Ureter (tissue), 1 donor: ENCODE results near the gene BCL2L1. TPM values are rescaled to one million over a fixed set of nuclear protein-coding genes. Genes with fewer than 3 reads are reported as not detected.
"Not testable (repeated sequence)": the region's sequence is repeated elsewhere in the genome, so short reads cannot be mapped to it uniquely, and the experiment has no call there.

Experiments used
- DNase-seq: peaks from one replicate; pipeline ENCODE4 v3.0.0-alpha.2; 2020; ENCODE audit warnings: low spot score
- total RNA-seq: library from RNA; stranded (reverse); gene quantifications from one replicate; pipeline ENCODE4 v1.2.4, GENCODE V29; 2023
- donor health status: DM: yes; HTN: yes; CAD: no.

Gene BCL2L1
- total RNA-seq, 1 donor from 2014 or later, result 91.4 TPM

- DNase-seq, result peak; percentile 71
Observed at GRCh38 chr20:31674895-31675827, 47.5 kb downstream of the BCL2L1 start.

GRCh38 chr20:31673943-31674463 is 48.7 kb downstream of the BCL2L1 start:
- DNase-seq, result no peak

DNA sequence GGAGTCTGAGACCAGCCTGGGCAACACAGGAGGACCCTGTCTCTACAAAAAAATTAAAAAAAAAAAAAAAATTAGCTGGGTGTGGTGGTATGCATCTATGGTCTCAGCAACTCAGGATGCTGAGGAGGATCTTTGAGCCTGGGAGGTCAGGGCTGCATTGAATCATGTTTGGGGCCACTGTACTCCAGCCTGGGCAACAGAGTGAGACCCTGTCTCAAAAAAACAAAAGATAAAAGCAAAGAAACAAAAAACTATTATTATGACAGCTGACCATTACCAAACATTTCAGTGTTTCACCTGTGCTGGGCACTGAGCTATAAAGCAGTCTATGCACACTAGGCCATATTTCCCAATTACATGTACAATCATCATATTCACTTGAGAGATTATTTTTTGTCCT is 49.2 kb downstream of the BCL2L1 start:
- DNase-seq, result no peak

- no peak for DNase-seq
Observed at GRCh38 chr20:31671324-31671723, 51.3 kb downstream of the BCL2L1 start.

DNA sequence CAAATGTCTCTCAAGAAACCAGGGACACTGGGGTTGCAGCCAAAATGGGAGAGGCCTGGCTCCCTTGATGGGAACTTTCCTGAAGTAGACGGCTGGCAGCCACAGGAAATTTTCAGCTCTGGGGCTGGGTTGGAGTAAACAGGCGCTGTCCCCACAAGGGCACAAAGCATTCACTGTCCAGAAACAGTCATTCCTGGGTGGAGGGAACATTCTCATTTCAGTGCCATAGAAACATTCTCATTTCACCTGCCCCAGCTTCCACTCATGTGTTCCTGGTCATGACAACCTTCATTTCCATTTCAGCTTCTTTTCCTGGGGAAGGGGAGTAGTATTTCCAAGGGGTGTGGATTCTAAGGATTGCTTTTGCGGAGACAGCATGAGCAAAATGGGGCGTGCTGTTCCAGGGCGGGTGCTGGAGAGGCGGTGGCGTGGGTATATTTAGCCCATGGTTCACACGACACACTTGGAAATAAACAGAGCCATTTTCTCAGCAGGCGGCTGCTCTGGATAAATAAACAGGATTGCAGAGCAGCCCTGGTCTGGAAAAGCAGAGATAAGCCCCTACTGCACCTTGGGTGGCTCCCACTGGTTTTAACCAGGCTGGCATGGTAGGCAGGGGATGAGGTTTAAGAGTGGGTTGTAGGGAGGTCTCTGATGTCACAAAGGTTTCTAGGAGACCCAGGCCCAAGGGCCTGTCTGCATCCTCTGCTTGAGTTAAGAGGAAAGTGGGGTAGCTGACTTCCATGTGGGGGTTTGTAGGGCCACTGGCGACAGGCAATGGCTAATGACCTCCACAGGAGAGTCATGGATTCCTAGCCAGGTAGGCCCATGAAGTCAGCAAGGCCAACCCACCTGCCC is 52.1 kb downstream of the BCL2L1 start:
- DNase-seq, result peak; percentile 70

GRCh38 chr20:31669876-31670275 is 52.8 kb downstream of the BCL2L1 start:
- DNase-seq, result no peak

DNA sequence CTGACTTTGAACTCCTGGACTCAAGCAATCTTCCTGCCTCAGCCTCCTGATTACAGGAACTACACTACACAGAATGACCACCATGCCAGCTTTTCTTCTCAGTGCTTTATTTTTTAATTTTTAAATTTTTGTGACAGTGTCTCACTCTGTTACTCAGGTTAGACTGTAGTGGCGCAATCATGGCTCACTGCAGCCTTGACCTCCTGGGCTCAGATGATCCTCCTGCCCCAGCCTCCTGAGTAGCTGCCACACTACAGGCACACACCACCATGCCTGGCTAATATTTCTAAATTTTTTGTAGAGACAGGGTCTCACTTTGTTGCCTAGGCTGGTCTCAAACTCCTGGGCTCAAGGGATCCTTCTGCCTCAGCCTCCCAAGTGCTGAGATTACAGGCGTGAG is 53.7 kb downstream of the BCL2L1 start:
- not testable (repeated sequence) for DNase-seq

DNA sequence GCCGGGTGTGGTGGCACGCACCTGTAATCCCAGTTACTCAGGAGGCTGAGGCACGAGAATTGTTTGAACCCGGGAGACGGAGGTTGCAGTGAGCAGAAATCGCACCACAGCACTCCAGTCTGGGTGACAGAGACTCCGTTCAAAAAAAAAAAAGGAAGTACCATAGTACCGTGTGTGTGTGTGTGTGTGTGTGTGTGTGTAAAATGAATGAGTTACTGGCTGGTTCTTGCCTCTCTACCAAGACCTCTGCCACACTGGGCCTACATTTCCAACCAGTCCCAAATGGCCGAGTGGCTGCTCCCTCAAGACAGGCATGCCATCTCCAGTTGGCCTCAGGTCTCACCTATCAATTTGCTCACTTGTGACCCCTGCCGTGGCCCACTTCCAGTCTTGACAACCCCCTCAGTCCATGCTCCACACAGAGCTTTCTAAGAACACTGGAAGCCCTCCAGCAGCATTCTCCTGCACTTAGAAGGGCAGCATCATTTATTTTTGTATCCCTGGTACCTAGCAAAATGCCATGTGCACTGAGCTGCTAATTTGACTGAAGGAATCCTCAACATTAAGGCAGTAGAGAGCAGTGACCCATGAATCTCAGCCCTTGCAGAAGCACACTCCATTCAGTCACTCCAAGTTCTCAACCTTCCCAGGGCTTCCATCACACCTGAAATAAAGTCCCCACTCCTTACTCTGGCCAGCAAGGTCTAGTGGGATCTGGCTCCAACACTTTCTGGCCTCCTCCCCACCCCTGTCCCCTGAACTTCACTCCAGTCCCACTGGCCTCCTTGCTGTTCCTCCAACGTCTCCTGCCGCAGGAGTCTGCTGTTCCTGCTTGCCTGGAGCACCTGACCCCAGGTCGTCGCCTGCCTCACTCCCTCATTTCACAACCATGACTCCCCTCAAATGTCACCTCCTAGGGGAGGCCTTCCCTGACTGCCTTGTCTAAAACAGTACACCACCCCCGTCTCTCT is 55.1 kb downstream of the BCL2L1 start:
- no peak for DNase-seq

DNA sequence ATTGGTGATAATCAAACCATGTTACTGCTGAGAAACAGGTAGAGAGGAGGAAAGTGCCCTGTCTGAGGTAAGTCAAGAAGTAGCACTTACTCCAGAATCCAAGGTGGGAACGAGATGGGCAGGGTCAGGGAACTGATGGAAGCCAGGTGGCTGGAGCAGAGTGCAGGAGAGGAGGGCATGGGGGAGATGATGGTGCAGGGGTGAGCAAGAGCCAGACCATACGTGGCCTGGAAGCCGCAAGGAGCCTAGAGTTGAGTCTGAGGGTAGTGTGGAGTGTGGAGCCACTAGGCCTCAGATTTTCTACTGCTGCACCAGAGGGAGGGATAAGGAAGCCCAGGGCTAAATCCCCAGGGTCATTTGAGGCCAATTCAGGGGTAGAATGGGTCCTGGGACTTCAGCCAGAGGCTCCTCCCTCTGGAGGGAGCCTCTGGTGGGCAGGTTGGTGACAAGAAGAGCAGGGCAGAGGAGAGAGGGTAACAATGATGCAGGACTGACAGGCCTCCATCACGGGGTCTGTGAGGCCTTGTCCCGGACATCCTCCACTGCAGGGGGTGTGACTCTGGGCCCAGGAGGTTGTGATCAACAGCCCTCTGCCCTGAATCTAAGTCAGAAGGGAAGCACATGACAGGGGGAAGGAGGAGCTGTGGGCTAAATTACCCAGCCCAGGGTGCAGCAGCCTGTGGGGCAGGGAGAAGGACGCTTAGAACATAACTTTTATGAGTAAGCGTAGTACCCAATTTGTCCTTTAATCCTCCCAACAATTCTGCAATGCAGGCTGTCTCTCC is 56.2 kb downstream of the BCL2L1 start:
- peak; percentile 59 for DNase-seq

DNA sequence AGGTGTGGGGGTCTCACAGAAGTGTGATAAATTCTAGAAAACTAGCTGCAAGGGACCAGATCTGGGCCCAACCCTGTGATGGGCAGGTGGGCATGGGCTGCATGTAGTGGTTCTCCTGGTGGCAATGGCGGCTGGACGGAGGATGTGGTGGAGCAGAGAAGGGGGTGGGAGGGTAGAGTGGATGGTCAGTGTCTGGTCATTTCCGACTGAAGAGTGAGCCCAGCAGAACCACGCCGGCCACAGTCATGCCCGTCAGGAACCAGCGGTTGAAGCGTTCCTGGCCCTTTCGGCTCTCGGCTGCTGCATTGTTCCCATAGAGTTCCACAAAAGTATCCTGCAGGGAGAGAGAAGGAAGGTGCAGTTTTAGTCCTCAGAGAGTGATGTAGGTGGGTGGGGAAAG is 56.9 kb downstream of the BCL2L1 start:
- no peak for DNase-seq

GRCh38 chr20:31664696-31665354 is 57.8 kb downstream of the BCL2L1 start:
- no peak for DNase-seq

- peak; percentile 57 for DNase-seq
Observed at GRCh38 chr20:31663838-31664695, 58.6 kb downstream of the BCL2L1 start.

- no peak for DNase-seq
Observed at GRCh38 chr20:31663524-31663837, 59.2 kb downstream of the BCL2L1 start.

GRCh38 chr20:31662372-31662854 is 60.3 kb downstream of the BCL2L1 start:
- no peak for DNase-seq

- DNase-seq, result peak; percentile 81
Observed at GRCh38 chr20:31661625-31662371, 60.9 kb downstream of the BCL2L1 start.

GRCh38 chr20:31654534-31654933 is 68.1 kb downstream of the BCL2L1 start:
- DNase-seq, result no peak

- no peak for DNase-seq
Observed at GRCh38 chr20:31653561-31653960, 69.1 kb downstream of the BCL2L1 start.

GRCh38 chr20:31652917-31653396 is 69.7 kb downstream of the BCL2L1 start:
- DNase-seq, result no peak
